HG03196 (cell line): ENCODE measurements around the gene STAM2.
"Not testable (repeated sequence)": the region's sequence is repeated elsewhere in the genome, so short reads cannot be mapped to it uniquely, and the experiment has no call there.

Source experiments
- ATAC-seq: cut with Tn5 transposase; IDR thresholded peaks from one replicate; pipeline ENCODE4 v1.9.1; 2021; ENCODE audit not compliant: unreplicated experiment

STAM2 gene

DNA sequence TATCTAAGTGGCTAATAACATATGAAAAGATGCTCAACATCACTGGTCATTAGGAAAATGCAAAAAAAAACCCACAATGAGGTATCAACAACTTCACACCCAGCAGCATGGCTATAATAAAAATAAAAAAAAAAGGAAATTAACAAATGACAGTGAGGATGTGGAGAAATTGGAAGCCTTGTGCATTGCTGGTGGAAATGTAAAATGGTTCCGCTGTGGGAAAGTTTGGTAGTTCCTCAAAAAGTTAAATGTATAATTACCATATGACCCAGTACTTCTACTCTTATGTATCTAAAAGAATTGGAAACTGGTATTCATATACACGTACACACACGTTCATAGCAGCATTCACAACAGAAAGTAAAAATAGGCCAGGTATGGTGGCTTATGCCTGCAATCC, 61.2 kb downstream of the STAM2 start:
- ATAC-seq: no peak

- ATAC-seq: not testable (repeated sequence)
These were observed 68.4 kb downstream of the STAM2 start for GRCh38 chr2:152107140-152107539.

DNA sequence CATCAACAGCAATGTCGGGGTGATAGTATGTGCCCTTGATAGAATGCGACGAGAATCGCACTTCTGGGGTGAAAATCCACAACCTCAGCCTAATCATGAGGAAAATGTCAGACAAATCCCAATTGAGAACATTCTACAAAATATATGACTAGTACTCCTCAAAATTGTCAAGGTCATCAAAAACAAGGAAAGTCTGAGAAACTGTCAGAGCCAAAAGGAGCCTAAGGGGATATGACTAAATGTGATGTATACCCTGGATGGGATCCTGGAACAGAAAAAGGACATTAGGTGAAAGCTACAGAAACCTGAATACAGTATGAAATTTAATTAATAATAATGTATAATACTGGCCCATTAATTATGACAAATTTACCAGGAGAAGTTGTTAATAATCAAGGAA, 69.1 kb downstream of the STAM2 start:
- ATAC-seq: no peak

- ATAC-seq: no peak
These were observed 72.3 kb downstream of the STAM2 start for GRCh38 chr2:152103271-152103670.

DNA sequence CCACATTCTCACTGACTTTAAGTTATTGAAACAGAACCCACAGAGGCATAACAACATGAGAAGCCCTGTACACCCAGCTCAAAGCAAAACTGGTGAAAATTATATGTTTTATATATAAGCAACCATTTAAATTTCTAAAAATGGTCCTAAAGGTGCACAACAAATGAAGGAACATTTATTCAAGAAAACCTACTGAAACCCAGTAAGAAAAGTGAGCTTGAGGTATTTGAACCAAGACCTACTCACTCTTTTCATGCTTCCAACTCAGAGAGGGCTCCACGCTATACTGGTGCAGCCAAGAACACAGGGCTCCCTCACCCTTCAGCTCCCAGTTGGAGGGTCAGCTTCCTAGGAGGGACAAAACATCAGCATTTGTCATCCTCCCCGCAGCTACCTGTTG, 74.6 kb downstream of the STAM2 start:
- ATAC-seq: no peak

- no peak for ATAC-seq
These were observed 76.1 kb downstream of the STAM2 start for GRCh38 chr2:152099367-152100050.

- no peak for ATAC-seq
These were observed 76.8 kb downstream of the STAM2 start, which contains the start of gene CACNB4 for GRCh38 chr2:152098496-152099366. Gene CACNB4, minus strand, starts transcription at chr2:152099044.

- no peak for ATAC-seq
These were observed 77.6 kb downstream of the STAM2 start for GRCh38 chr2:152097801-152098495.

GRCh38 chr2:152097290-152097800, 78.2 kb downstream of the STAM2 start:
- ATAC-seq: no peak

- ATAC-seq: no peak
These were observed 80.4 kb downstream of the STAM2 start for GRCh38 chr2:152095146-152095545.

DNA sequence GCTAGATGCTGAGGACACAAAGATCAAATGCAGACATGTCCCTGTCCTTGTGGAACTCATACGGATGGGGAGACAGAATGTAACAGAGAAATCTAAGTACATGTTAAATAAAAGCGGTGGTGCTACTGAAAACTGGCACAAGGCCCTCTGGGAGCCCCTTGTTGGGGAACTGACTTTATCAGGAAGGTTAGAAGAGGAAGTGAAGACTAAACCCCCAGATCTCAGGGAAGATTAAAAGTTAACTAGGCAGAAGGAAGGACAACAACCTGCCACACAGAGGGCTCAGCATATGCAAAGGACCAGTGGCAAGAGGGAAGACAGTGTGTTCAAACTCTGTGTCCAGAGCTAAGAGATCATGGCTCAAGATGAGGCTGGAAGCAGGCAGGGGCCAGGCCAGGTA, 81.5 kb downstream of the STAM2 start:
- ATAC-seq: no peak

GRCh38 chr2:152093464-152093863, 82.1 kb downstream of the STAM2 start:
- ATAC-seq: no peak

- no peak for ATAC-seq
These were observed 83.5 kb downstream of the STAM2 start for GRCh38 chr2:152092095-152092494.

GRCh38 chr2:152090726-152091125, 84.8 kb downstream of the STAM2 start:
- ATAC-seq: not testable (repeated sequence)

GRCh38 chr2:152089238-152089637, 86.3 kb downstream of the STAM2 start:
- ATAC-seq: no peak

- ATAC-seq: no peak
These were observed 87.6 kb downstream of the STAM2 start for GRCh38 chr2:152088006-152088405.

- no peak for ATAC-seq
These were observed 89.3 kb downstream of the STAM2 start for GRCh38 chr2:152086231-152086630.

GRCh38 chr2:152084076-152084475, 91.5 kb downstream of the STAM2 start:
- no peak for ATAC-seq

DNA sequence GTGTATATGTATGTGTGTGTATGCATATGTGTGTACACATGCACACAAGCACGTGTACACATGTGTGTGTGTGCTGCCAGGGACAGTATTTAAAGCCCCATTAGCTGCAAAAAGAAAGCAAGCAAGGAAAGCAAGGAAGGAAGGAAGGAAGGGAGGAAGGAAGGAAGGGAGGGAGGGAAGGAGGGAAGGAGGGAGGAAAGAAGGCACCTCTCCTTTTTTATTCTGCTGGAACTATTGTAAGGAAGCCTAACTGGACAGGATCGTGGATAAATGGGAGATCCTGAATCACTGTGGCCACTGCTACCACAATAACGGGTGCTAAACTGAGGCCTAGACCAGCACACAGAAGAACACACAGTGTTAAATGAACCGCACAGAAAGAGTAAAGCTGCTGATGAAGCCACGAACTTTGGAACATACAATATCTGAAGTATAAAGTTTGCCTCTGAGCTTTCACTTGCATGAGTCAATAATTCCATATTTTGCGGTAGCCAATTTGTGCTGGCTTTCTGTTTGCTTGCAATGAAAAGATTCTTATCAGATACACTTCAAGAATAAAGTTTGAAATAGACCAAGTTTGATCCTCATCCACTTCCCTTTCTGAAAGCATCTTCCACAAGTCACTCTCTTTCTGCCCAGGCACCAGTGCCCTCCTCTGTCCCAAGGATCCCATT, 92.2 kb downstream of the STAM2 start:
- ATAC-seq: no peak

DNA sequence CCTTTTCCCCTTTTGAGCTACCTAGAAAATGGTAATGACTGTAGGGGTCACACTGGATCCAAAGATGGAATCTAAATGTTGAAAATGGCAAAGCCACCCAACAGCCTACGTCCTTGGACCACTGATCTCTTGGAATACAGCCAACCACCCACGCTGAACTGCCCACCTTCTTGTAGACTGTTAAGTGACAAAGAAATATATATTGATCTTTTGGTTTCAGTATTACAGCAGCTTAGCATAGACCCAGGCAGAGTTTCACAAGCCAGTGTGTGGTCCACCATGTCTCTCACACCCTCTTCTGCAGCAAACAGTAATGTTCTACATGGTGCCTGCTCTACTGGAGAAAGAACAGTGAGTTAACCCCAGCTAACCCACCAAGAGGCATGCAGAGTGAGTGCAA, 96.9 kb downstream of the STAM2 start:
- no peak for ATAC-seq

DNA sequence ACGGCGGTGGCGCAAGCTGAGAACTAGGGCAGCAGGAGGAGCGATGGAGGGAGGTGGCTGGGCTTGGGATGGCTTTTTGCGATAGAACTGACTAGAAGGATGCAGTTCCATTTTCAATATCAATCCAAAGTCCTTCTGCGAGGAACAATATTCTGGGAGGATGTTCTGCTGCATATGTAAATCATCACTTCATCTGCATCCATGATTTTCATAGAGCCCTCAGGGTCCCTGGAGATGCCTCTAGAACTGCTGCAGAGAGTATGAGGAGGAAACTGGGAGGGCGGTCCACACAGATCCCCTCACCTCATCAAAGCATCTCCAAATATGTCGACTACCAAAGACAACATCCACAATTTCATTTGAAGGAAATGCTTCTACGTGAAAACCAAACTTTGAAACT, 97.5 kb downstream of the STAM2 start:
- ATAC-seq: no peak
